Natural killer cell (primary cell): ENCODE data around the gene FAR2. TPM values are rescaled to one million over a fixed set of nuclear protein-coding genes. Genes with fewer than 3 reads are reported as not detected.

Experiments
- ATAC-seq, 3 donors: fragments of 150-1000 bp in 2 of 3; fragments of 200-7000 bp in 1 of 3; cut with Tn5 transposase; 1 replicate in 1 of 3; 2 replicates in 2 of 3; pipeline ENCODE4 v1.10.0; 2021; ENCODE audit warnings: mild to moderate bottlenecking in 2 of 3, moderate library complexity in 2 of 3
- DNase-seq, 2 donors: peaks; one replicate each; pipeline versions ENCODE4 v3.0.0 to v3.0.0-alpha.2; 2013 to 2021; ENCODE audit warnings: mixed read lengths in 1 of 2
- H3K27ac ChIP-seq: one replicate; pipeline ENCODE4 v1.5.1; 2013; ENCODE audit warnings: mild to moderate bottlenecking, low read length
- H3K27me3 ChIP-seq: one replicate; pipeline ENCODE4 v1.6.1; 2013; ENCODE audit warnings: low read length; ENCODE audit not compliant: control insufficient read depth, insufficient read depth
- H3K36me3 ChIP-seq: one replicate; pipeline ENCODE4 v1.6.1; 2013; ENCODE audit warnings: low read length; ENCODE audit not compliant: control insufficient read depth, insufficient read depth
- H3K4me1 ChIP-seq: one replicate; pipeline ENCODE4 v1.6.1; 2013; ENCODE audit warnings: low read length; ENCODE audit not compliant: control insufficient read depth, insufficient read depth
- H3K4me3 ChIP-seq: one replicate; pipeline ENCODE4 v1.5.1; 2013; ENCODE audit warnings: low read length
- H3K9me3 ChIP-seq: one replicate; pipeline ENCODE4 v1.6.1; 2013; ENCODE audit warnings: low read length; ENCODE audit not compliant: control insufficient read depth, insufficient read depth
- H3K27ac Mint-ChIP-seq, 2 donors: one replicate each; pipeline ENCODE4 v1.8.0; 2022; ENCODE audit warnings: mild to moderate bottlenecking in 2 of 2, mixed read lengths in 2 of 2, moderate library complexity in 1 of 2
- H3K27me3 Mint-ChIP-seq, 2 donors: one replicate each; pipeline ENCODE4 v1.8.0; 2022; ENCODE audit warnings: low read depth in 2 of 2, mixed read lengths in 2 of 2
- H3K36me3 Mint-ChIP-seq: one replicate; pipeline ENCODE4 v1.8.0; 2022; ENCODE audit warnings: mixed read lengths
- H3K4me1 Mint-ChIP-seq, 2 donors: one replicate each; pipeline ENCODE4 v1.8.0; 2022; ENCODE audit warnings: mixed read lengths in 2 of 2
- H3K4me3 Mint-ChIP-seq: one replicate; pipeline ENCODE4 v1.8.0; 2022; ENCODE audit warnings: mild to moderate bottlenecking, moderate library complexity, mixed read lengths
- H3K9me3 Mint-ChIP-seq, 2 donors: one replicate each; pipeline ENCODE4 v1.8.0; 2022; ENCODE audit warnings: mixed read lengths in 2 of 2
- CTCF ChIP-seq: fragments of 200-600 bp; IDR thresholded peaks from one replicate; pipeline ENCODE4 v1.8.0; 2022; ENCODE audit warnings: antibody characterized with exemption
- WGBS: methylation state at CpG from one replicate; pipeline ENCODE4 v1.1.7; 2013; ENCODE audit warnings: missing lambda C conversion rate; ENCODE audit not compliant: insufficient coverage; 5-methylcytosine and 5-hydroxymethylcytosine counted together
- intact Hi-C: fragments of 100-400 bp; cut with micrococcal nuclease; formaldehyde crosslinking; loops from one replicate; pipeline ENCODE4 v1.14.2; 2022
- total RNA-seq, 4 donors: library from RNA; stranded (reverse); fragments of 120-200 nt in 1 of 4; gene quantifications; one replicate each; pipeline versions ENCODE4 v1.2.3 to v1.2.4, GENCODE V29; 2013 to 2022

Gene FAR2
- total RNA-seq, 3 donors from 2014 or later (not counting 1 experiment from before 2014, with no cell fraction given): 1.5 to 3.5 (median 1.7) TPM

- H3K4me3 Mint-ChIP-seq: no peak overlapping the region
- DNase-seq (peak; percentile 15 to 80), ATAC-seq (peak; percentile 96 to 100 (median 100))
- no peaks in the 10 kb centered on the region for H3K27me3 ChIP-seq
- peak overlapping the region in 1 of 2 donors; percentile 35 for H3K27ac Mint-ChIP-seq
- no peak overlapping the region for H3K27ac ChIP-seq
- WGBS: 34% methylated on average over 8 of the region's 8 CpGs
- TF ChIP-seq CTCF: peak; percentile 71
- H3K9me3 Mint-ChIP-seq: no peaks in the 10 kb centered on the region
- H3K4me3 ChIP-seq: no peak overlapping the region
- no peaks in the 10 kb centered on the region for H3K4me1 ChIP-seq
- no peaks in the 10 kb centered on the region for H3K9me3 ChIP-seq
- H3K4me1 Mint-ChIP-seq: peaks cover 11 to 14% of the 10 kb centered on the region in 2 donors
- H3K27me3 Mint-ChIP-seq: no peaks in the 10 kb centered on the region
- peaks cover 2% of the 10 kb centered on the region for H3K36me3 ChIP-seq
- intact Hi-C loops: loop anchor here (1.0 kb wide), 2 partner anchors 229 to 244 kb away; no protein-coding TSS in a partner anchor
- H3K36me3 Mint-ChIP-seq: no peaks in the 10 kb centered on the region
Measured at GRCh38 chr12:29317556-29318363, 168.7 kb downstream of the FAR2 start.

GRCh38 chr12:29320295-29321085, 171.4 kb downstream of the FAR2 start:
- Mint-ChIP-seq H3K9me3 (no peaks in the 10 kb centered on the region), H3K4me3 (no peak overlapping the region), H3K4me1 (peaks cover 11 to 14% of the 10 kb centered on the region in 2 donors), H3K27me3 (no peaks in the 10 kb centered on the region), H3K36me3 (no peaks in the 10 kb centered on the region), H3K27ac (no peak overlapping the region)
- Histone ChIP-seq H3K36me3 (peaks cover 2% of the 10 kb centered on the region), H3K27me3 (no peaks in the 10 kb centered on the region), H3K9me3 (no peaks in the 10 kb centered on the region), H3K27ac (no peak overlapping the region), H3K4me3 (no peak overlapping the region), H3K4me1 (no peaks in the 10 kb centered on the region)
- DNase-seq (no peak), ATAC-seq (no peak)
- no peak for TF ChIP-seq CTCF
- intact Hi-C loops: no loop called here
- WGBS: no CpG with 5 or more reads among the region's 2 CpGs

GRCh38 chr12:29322157-29322556, 173.1 kb downstream of the FAR2 start:
- TF ChIP-seq CTCF: no peak
- no peaks in the 10 kb centered on the region for H3K27me3 ChIP-seq
- H3K9me3 ChIP-seq: no peaks in the 10 kb centered on the region
- DNase-seq (no peak), ATAC-seq (no peak)
- Mint-ChIP-seq H3K36me3 (no peaks in the 10 kb centered on the region), H3K9me3 (no peaks in the 10 kb centered on the region), H3K4me3 (no peak overlapping the region), H3K4me1 (peaks cover 9 to 11% of the 10 kb centered on the region in 2 donors), H3K27ac (no peak overlapping the region), H3K27me3 (no peaks in the 10 kb centered on the region)
- intact Hi-C loops: no loop called here
- 89% methylated on average over 3 of the region's 3 CpGs for WGBS
- H3K36me3 ChIP-seq: peaks cover 2% of the 10 kb centered on the region
- no peaks in the 10 kb centered on the region for H3K4me1 ChIP-seq
- H3K4me3 ChIP-seq: no peak overlapping the region
- H3K27ac ChIP-seq: no peak overlapping the region
